GM12892 (cell line): ENCODE results near the gene SLC35B4. TPM values are rescaled to one million over a fixed set of nuclear protein-coding genes. Genes with fewer than 3 reads are reported as not detected.
A peak's percentile ranks its signal among the peaks of the same experiment; 100 is the strongest.

Experiments
- DNase-seq: peaks from one replicate; pipeline ENCODE4 v3.0.0; 2011; ENCODE audit not compliant: insufficient read length
- FAIRE-seq: peaks from 2 replicates; lab custom pipeline; 2011; peaks lifted over from hg19 to GRCh38; lab: Jason Lieb, UNC
- POLR2A ChIP-seq: IDR thresholded peaks from 2 replicates; pipeline ENCODE4 v1.6.1; 2011; ENCODE audit warnings: low read depth, low read length, control low read depth
- POLR2AphosphoS5 ChIP-seq: IDR thresholded peaks from 2 replicates; pipeline ENCODE4 v1.6.1; 2011; ENCODE audit warnings: low read depth, low read length, control low read depth
- TAF1 ChIP-seq: IDR thresholded peaks from 2 replicates; pipeline ENCODE4 v1.6.1; 2011; ENCODE audit warnings: low read depth, mild to moderate bottlenecking, control low read depth, low read length, borderline replicate concordance
- polyA plus RNA-seq: library from polyadenylated mRNA; unstranded; fragments of >200 nt; gene quantifications from one replicate; pipeline ENCODE4 v1.2.1, GENCODE V29; 2012; ENCODE audit warnings: missing spikeins, inconsistent platforms; ENCODE audit not compliant: missing spikeins

The SLC35B4 gene
- 5.5 TPM for polyA plus RNA-seq

- DNase-seq (peak; percentile 91), FAIRE-seq (peak; percentile 99)
- TF ChIP-seq POLR2A = peak; percentile 62; the same call in 1 of the 2 replicates
- no peak for TF ChIP-seq TAF1
- 0 out of 2 replicates have a peak, but pooled peaks have one; percentile 29 for TF ChIP-seq POLR2AphosphoS5
Measured at GRCh38 chr7:134316539-134317344, at the start of gene SLC35B4. TSS of gene SLC35B4 (minus strand) at chr7:134316930. CDS start at chr7:134316751, 179 bp downstream.

GRCh38 chr7:134366481-134366880 lies 49.8 kb upstream of the SLC35B4 start:
- TF ChIP-seq POLR2A (no peak), POLR2AphosphoS5 (no peak), TAF1 (no peak)
- DNase-seq (no peak), FAIRE-seq (no peak)

GRCh38 chr7:134365341-134366054 lies 48.8 kb upstream of the SLC35B4 start:
- FAIRE-seq (no peak), DNase-seq (no peak)
- TF ChIP-seq TAF1 = no peak
- no peak for TF ChIP-seq POLR2AphosphoS5
- no peak for TF ChIP-seq POLR2A

GRCh38 chr7:134364619-134365037 lies 47.9 kb upstream of the SLC35B4 start:
- DNase-seq = no peak
- TF ChIP-seq TAF1 = no peak
- no peak for TF ChIP-seq POLR2A
- no peak for TF ChIP-seq POLR2AphosphoS5

GRCh38 chr7:134362587-134363483 lies 46.1 kb upstream of the SLC35B4 start:
- TF ChIP-seq TAF1 (no peak), POLR2A (no peak), POLR2AphosphoS5 (no peak)
- FAIRE-seq = no peak
- no peak for DNase-seq

More at GRCh38 chr7:134364619-134365037, 47.9 kb upstream of the SLC35B4 start:
- no peak for FAIRE-seq

GRCh38 chr7:134359787-134360432 lies 43.2 kb upstream of the SLC35B4 start:
- DNase-seq (no peak), FAIRE-seq (no peak)
- TF ChIP-seq POLR2A (no peak), POLR2AphosphoS5 (no peak), TAF1 (no peak)

- DNase-seq (no peak), FAIRE-seq (no peak)
- TF ChIP-seq POLR2AphosphoS5 = no peak
Measured at GRCh38 chr7:134357486-134357885, 40.8 kb upstream of the SLC35B4 start.

GRCh38 chr7:134356421-134356936 lies 39.7 kb upstream of the SLC35B4 start:
- no peak for DNase-seq
- no peak for FAIRE-seq
- TF ChIP-seq TAF1 (no peak), POLR2A (no peak), POLR2AphosphoS5 (no peak)

GRCh38 chr7:134355927-134356326 lies 39.2 kb upstream of the SLC35B4 start:
- FAIRE-seq (no peak), DNase-seq (no peak)
- TF ChIP-seq POLR2A = no peak
- no peak for TF ChIP-seq TAF1
- TF ChIP-seq POLR2AphosphoS5 = no peak

GRCh38 chr7:134355004-134355525 lies 38.3 kb upstream of the SLC35B4 start:
- TF ChIP-seq POLR2AphosphoS5 (no peak), POLR2A (no peak), TAF1 (no peak)

More at GRCh38 chr7:134355004-134355525, 38.3 kb upstream of the SLC35B4 start:
- DNase-seq (no peak), FAIRE-seq (no peak)
